ENCODE measurements around the gene SLC7A1. TPM values are rescaled to one million over a fixed set of nuclear protein-coding genes. Genes with fewer than 3 reads are reported as not detected.

The SLC7A1 gene
- total and polyA plus RNA-seq, 2 experiments from 2014 or later: 10.1 to 16.2 TPM

- DNase-seq (ENCODE audit: low spot score): no peak
- Histone ChIP-seq H3K27ac (no peak overlapping the region), H3K79me2 (no peaks in the 10 kb centered on the region), H3K9me2 (replicated peaks; ENCODE audit: insufficient read depth) (no peaks in the 10 kb centered on the region), H3K4me3 (no peak overlapping the region), H2AFZ (no peak overlapping the region), H3K27me3 (no peaks in the 10 kb centered on the region), H3K9me3 (ENCODE audit: low read depth) (no peaks in the 10 kb centered on the region), H3K4me2 (no peak overlapping the region), H4K20me1 (ENCODE audit: insufficient read depth, poor library complexity, severe bottlenecking) (no peaks in the 10 kb centered on the region), H3K4me1 (ENCODE audit: insufficient read depth) (no peaks in the 10 kb centered on the region), H3K36me3 (replicated peaks; ENCODE audit: insufficient read depth, low read depth) (no peaks in the 10 kb centered on the region)
- 82% methylated on average over 7 of the region's 7 CpGs for WGBS (ENCODE audit: low lambda C conversion rate, missing lambda C conversion rate)
- TF ChIP-seq CTCF (IDR thresholded peaks at IDR 0.05; ENCODE audit: poor library complexity) (no peak), EZH2 (IDR thresholded peaks at IDR 0.05; ENCODE audit: borderline replicate concordance) (no peak), EZH2phosphoT487 (IDR thresholded peaks at IDR 0.05; ENCODE audit: low read depth, severe bottlenecking, unreplicated experiment) (no peak)
Observed at GRCh38 chr13:29515372-29515771, 80.1 kb downstream of the SLC7A1 start.

GRCh38 chr13:29514720-29515310 lies 80.7 kb downstream of the SLC7A1 start:
- no peak overlapping the region for H3K4me2 ChIP-seq
- no peaks in the 10 kb centered on the region for H3K36me3 ChIP-seq (replicated peaks; ENCODE audit: insufficient read depth, low read depth)
- no peaks in the 10 kb centered on the region for H3K9me3 ChIP-seq (ENCODE audit: low read depth)
- 87% methylated on average over 13 of the region's 13 CpGs for WGBS (ENCODE audit: low lambda C conversion rate, missing lambda C conversion rate)
- H3K79me2 ChIP-seq: no peaks in the 10 kb centered on the region
- H3K4me3 ChIP-seq: no peak overlapping the region
- no peak for TF ChIP-seq EZH2 (IDR thresholded peaks at IDR 0.05; ENCODE audit: borderline replicate concordance)
- TF ChIP-seq EZH2phosphoT487 (IDR thresholded peaks at IDR 0.05; ENCODE audit: low read depth, severe bottlenecking, unreplicated experiment): no peak
- TF ChIP-seq CTCF (IDR thresholded peaks at IDR 0.05; ENCODE audit: poor library complexity): no peak
- H3K9me2 ChIP-seq (replicated peaks; ENCODE audit: insufficient read depth): no peaks in the 10 kb centered on the region
- no peak for DNase-seq (ENCODE audit: low spot score)
- H4K20me1 ChIP-seq (ENCODE audit: insufficient read depth, poor library complexity, severe bottlenecking): no peaks in the 10 kb centered on the region
- no peaks in the 10 kb centered on the region for H3K27me3 ChIP-seq
- H3K4me1 ChIP-seq (ENCODE audit: insufficient read depth): no peaks in the 10 kb centered on the region
- H3K27ac ChIP-seq: no peak overlapping the region
- H2AFZ ChIP-seq: no peak overlapping the region

- WGBS (ENCODE audit: low lambda C conversion rate, missing lambda C conversion rate): 91% methylated on average over 30 of the region's 32 CpGs
- Histone ChIP-seq H4K20me1 (ENCODE audit: insufficient read depth, poor library complexity, severe bottlenecking) (no peaks in the 10 kb centered on the region), H3K4me3 (no peak overlapping the region), H3K9me2 (replicated peaks; ENCODE audit: insufficient read depth) (no peaks in the 10 kb centered on the region), H3K27me3 (no peaks in the 10 kb centered on the region), H3K79me2 (no peaks in the 10 kb centered on the region), H2AFZ (no peak overlapping the region), H3K27ac (no peak overlapping the region), H3K4me1 (ENCODE audit: insufficient read depth) (peaks cover 4% of the 10 kb centered on the region), H3K9me3 (ENCODE audit: low read depth) (no peaks in the 10 kb centered on the region), H3K36me3 (replicated peaks; ENCODE audit: insufficient read depth, low read depth) (no peaks in the 10 kb centered on the region), H3K4me2 (no peak overlapping the region)
- TF ChIP-seq EZH2phosphoT487 (IDR thresholded peaks at IDR 0.05; ENCODE audit: low read depth, severe bottlenecking, unreplicated experiment) (no peak), CTCF (IDR thresholded peaks at IDR 0.05; ENCODE audit: poor library complexity) (no peak), EZH2 (IDR thresholded peaks at IDR 0.05; ENCODE audit: borderline replicate concordance) (no peak)
- DNase-seq (ENCODE audit: low spot score): no peak
Observed at GRCh38 chr13:29513981-29514719, 81.3 kb downstream of the SLC7A1 start.

Measured in hepatocyte (in vitro differentiated cells).